Stimulated activated CD8-positive, alpha-beta memory T cell treated with anti-CD3 and anti-CD28 coated beads, Interleukin-4, amount 100 ng/mL, for 1 hour (primary cell): ENCODE results near the gene HNF1A.
"Not testable (repeated sequence)": the region's sequence is repeated elsewhere in the genome, so short reads cannot be mapped to it uniquely, and the experiment has no call there.

Experiments used
- DNase-seq, 2 donors: peaks; one replicate each; pipeline ENCODE4 v3.0.0-alpha.2; 2020; ENCODE audit warnings: low read depth in 2 of 2, low spot score in 1 of 2

The HNF1A gene

DNA sequence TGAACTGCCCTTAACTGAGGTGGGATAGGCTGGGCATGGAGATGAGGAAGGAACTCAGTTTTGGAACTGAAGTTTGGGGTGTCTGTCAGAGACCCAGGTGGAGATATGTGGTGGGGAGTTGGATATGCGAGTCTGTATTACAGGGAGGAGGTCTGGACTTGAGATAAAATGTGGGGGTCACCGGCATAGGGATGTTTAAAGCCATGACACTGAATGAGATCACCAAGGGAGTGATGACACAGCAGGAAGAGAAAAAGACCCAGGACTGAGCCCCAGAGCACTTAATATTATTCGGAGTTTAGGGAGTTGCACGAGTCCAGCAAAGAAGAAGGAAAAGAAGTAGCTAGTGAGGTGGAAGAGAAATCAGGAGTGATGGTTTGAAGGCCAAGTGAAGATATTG is 64.7 kb downstream of the HNF1A start:
- DNase-seq, result no peak

GRCh38 chr12:121047400-121047799 is 69.1 kb downstream of the HNF1A start:
- DNase-seq, result not testable (repeated sequence)

DNA sequence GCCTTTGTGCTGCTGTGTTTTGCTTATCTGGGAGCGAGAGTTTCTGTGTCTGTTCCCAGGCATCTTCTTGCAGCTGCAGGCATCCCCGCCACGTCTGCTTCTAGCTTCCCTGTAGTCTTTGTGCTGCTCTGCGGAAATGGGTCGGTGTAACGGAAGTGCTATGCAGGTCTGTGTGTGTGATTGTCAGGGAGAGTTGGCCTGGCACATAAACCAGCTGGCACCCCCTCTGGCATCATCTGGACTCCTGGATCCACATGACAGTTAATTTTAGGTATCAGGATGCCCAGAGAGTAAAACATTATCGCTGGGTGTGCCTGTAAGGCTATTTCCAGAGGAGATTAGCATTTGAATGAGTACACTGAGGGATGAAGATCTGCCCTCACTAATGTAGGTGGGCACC is 70.1 kb downstream of the HNF1A start:
- DNase-seq, result no peak

DNA sequence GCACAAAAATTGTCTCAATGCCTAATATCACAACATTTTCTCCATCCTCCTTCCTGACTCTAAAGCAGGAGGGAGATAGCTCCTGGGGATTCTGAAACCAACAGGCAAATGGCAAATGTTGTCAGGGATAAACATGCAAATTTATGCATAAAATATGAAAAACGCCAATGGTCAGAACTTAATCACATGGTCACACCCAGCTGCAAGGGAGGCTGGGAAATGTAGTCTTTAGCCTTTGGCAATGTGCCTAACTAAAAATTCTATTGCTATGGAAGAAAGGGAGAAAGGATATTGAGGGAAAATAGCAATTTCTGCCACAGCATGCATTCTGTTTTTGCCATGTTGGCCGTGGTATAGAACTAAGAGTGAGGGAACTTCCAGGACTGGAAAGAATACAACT is 72.4 kb downstream of the HNF1A start:
- no peak for DNase-seq
